Activated effector memory CD4-positive, alpha-beta T cell treated with anti-CD3 and anti-CD28 coated beads, Interleukin-2, amount 50 U/mL, for 16 hours (primary cell): ENCODE results near the gene ACKR1.

Experiments used
- DNase-seq: peaks from one replicate; pipeline ENCODE4 v3.0.0-alpha.2; 2020

ACKR1 gene

DNA sequence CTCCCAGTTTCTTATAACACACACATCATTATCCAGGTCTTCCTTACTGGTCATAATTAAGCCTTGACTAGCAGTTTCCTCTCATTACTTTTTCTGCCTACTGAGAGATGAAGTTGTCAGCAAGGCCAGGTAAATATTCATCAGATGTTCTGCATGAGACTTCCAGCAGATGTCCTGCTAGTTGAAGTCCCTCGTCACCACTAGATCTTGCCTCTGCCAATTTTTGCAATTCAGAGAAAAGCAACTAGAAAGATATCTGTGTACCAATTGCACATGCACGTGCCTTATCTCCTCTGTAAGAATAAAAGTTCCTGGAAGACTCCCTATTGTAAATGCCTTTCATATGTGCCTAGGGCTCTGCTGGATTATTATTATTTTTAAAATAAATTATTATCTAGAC is 18.3 kb downstream of the ACKR1 start:
- no peak for DNase-seq

DNA sequence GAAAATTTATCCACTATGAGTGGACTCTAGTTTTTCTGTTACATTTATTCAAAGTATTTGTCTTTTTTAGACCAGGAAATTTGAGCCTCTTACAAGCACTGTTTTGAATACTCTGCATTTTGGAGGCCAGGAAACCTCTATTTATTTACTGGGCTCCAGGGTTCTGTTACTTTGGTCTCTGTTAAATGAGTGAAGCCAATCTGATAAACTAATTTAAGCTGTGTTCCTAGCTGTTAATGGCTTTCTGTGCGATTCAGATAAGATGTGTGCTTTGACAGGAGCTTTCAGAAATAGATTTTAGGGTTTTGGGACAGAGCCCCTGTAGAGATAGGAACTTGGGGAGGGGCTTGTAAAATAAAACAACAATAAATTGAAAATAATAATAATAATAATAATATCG is 23.9 kb downstream of the ACKR1 start:
- no peak for DNase-seq

DNA sequence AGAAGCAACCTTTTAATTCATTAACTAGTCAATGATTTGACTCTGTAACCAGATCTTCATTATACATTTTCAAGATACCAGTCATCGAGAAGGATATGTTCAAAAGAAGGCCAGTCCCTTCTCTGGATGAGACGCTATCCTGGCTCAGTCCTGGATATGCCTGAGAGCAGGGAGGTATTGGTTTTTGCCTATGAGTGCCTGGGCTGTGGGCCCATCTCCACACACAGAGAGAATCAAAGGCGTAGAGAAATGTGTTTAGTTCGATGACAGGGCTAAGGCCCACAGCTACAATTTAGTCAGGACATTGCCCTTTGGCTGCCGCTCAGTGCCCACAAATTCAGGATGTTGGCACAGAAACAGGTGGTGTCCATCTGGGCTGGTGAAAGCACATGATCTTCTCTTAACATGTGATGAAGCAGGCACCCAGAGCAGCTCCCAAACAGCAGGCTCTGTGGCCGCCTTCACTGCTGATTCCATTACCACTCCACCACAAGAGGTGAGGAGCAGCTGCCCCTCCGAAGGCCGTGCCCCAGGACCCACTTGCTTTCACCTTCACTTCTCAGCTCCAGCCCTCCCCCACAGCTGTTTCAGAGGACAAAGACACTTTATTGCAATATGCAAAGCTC is 24.7 kb downstream of the ACKR1 start:
- no peak for DNase-seq

DNA sequence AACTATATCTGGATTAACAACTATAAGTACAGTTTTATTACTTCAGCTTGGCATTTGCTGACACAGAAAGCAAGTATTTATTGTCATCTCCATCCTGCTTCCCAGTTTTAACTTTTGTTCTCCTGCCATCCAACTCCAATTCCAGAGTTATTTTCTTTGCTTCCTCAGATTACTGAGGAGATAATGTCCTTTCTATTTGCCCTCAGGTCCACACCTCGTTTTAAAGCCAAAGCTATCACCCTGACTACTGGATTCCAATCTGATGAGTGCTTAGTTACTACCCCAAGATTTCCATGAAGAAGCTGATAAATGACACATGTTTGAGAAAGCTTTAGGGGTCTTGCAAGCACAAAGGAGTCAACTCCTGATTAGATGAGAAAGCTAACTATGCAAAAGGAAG is 25.2 kb downstream of the ACKR1 start:
- no peak for DNase-seq

DNA sequence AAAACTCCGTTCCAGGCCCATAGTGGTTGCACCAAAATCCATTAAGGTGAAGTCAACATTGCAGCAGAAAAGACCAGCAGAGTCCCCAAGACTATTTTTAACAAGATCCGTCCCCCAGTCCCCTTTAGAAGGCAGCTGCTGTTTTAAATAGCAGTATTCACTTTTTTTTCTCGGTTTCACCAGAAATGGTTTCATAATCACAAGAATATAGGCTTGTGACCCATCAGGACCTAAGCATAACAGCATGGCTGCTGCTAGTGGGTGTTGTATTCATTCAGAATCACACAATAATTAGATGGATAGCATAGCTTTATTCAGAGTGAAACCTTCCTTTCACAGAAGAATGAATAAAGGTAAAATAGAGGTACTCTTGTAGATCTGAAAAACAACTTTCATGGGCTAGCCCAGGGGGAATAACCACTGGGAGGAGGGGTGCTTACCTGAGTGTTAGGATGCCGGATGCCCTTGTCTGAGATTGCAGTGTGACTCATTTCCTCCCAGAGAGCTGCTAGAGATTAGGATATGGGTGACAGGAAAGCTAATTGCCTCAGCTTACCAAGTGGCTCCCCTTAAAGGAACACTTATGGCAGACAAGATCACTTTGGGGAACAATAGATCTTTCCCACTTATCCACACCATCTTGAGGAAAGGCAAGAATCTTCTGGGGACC is 35.0 kb downstream of the ACKR1 start:
- no peak for DNase-seq

DNA sequence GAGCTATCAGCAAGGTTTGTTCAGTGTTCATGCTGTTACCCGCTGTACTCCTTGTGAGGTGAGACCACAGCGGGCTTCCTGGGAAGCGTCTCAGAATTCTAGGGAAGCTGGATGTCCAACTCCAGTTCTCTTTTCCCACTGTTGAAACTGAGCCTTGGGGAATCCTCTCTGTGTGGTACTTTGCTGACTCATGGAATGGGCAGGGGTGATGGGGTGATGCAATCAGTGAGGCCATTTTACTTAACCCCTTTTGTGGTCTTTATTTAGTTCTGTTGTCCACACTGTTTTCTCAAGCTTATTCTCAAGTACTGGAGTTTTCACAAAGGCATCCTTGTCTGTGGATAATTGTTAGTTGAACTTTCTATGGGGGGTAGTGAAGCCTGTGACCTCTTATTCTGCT is 42.6 kb downstream of the ACKR1 start:
- no peak for DNase-seq

DNA sequence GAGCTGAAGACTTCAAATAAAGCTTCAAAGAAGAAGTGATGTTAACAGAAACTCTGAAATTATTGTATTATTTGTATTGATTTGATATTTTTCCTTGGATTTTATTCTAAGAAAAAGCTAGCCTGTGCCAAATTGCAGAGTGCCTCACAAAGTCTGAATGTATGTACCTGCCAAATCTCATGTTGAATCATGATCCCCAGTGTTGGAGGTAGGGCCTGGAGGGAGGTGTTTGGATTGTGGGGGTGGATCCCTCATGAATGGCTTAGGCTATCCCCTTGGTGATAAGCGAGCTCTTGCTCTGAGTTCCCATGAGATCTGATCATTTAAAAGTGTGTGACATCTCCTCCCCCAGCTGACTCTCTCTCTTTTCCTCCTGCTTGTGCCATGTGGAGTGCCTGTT is 43.6 kb downstream of the ACKR1 start:
- no peak for DNase-seq

DNA sequence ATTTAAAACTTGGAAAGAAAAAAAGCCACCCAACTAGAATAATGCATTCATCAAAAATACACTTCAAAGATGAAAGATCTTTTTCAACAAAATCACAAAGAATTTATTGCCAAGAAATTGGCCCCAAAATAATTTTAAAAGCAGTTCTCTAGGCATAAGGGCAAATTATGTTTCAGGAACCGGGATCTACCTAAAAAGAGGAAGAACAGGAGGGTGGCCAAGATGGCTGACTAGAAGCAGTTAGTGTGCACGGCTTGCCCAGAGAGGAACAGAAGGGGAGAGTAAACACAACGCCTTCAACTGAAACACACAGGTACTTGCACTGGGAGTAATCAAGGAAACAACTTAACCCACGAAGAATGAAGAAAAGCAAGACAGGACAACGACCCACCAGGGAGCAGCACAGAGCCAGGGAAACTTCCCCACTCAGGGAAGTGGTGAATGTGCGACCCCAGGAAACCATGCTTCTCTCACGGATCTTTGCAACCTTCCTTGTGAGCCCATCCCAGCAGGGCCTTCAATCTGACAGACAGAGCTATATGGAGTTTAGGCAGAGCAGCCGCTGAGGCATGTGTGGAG is 46.1 kb downstream of the ACKR1 start:
- DNase-seq: no peak
